Measurements from ENCODE around the gene PSMA6.
"Not testable (repeated sequence)": the region's sequence is repeated elsewhere in the genome, so short reads cannot be mapped to it uniquely, and the experiment has no call there.

The PSMA6 gene

DNA sequence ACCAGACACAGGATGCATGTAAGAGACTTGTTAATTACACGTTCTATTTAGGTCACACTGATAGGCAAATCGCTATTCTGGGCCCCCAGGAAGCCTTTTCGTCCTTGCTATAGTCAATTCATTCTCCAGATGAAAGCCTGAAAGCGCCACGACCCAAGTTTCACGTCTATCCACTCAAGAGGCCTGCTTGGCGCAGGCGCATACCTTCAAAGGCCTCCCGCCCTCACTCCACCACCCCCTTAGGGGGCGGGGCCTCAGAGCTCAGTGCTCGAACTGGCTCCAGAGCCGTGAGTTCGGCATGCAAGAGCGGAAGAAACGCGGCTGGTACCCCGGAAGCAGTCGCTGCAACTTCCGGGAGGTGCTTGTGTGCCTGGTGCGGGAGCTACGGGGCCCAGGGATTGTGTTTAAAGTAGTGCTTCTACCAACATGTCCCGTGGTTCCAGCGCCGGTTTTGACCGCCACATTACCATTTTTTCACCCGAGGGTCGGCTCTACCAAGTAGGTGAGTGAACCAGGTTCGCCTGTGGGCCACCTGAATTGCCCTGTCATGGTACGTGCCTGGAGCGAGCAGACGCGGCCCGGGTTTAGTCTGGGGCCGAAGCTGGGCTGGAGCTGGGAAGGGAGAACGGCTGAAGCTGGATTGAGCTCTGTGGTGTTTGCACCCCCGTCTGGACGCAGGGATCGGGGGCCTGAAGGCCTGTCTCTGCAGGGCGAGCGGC, at the start of gene PSMA6:
TSS of gene PSMA6 (plus strand) at position 332 of the 719 bp plus-strand sequence. CDS start at position 427, 95 bp downstream.
- DNase-seq (ENCODE audit: low read depth in 3 of 3): peak; percentile 95 to 99 (median 99)

DNA sequence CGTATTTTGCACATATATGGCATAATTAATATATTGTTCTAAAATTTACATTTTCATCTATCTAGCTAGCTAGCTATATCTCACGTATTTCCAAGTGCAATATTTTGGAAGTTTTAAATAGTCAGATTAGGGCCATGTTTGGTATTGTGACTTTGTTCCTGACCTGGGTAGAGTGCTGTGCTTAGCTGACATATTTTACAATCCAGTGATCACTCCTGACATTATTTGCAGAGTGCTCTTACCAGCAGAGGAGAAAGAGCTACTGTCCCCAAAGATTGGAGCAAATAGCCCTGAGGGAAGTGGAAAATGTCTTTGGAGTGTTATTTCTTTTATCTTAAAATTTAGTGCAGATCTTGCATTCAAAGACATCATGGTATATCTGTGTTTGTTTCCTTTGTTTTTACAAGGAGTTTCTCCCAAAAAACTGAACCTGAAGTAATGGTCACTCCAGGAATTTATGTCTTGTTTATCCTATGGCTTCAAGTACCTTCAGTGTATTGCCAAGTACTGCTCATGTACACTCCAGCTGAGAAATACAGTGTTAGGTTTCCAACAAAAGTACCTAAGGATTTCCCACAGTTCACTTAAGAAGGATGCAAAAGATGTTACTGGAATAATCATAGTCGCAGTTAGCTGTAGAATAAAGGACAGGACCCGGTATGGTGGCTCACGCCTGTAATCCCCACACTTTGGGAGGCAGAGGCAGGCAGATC, 49.4 kb upstream of the PSMA6 start:
- DNase-seq (ENCODE audit: low read depth in 3 of 3): no peak

DNA sequence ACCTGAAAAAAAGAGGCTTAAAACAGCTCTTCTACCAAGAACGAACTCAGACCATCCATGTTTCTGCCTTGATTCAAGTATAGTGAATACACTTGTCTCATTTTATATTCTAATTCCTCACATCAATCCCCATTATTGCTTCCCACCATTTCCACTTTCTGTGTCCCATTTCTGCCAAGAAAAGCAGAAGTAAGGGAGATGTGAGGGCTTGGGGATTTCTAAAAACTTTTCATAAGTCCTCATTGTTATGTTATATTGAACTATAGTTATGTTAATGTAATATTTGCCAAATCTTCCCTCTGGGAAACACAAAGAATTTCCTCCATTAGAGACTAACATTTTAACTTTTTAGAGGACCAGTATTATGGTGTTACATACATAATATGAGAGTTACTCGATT, 48.2 kb upstream of the PSMA6 start:
- no peak for DNase-seq (ENCODE audit: low read depth in 3 of 3)

DNA sequence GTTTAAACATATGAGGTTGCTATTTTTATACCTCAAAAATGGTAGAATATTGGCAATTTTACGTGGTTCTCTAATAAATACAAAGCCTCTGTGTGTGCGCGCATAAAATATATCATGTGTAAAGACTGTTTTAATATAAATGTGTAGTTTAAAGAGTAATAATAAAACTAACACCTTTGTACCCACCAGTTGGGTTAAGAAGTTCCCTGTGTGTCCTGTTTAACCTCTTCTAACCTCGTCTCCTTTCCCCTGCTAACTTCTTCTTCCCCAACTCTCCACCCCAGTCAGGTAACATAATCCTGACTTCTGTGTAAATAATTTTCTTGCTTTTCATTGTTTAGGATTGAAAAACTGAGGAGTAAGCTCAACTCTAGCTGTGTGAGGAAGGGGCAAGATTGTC, 47.6 kb upstream of the PSMA6 start:
- DNase-seq (ENCODE audit: low read depth in 3 of 3): no peak

DNA sequence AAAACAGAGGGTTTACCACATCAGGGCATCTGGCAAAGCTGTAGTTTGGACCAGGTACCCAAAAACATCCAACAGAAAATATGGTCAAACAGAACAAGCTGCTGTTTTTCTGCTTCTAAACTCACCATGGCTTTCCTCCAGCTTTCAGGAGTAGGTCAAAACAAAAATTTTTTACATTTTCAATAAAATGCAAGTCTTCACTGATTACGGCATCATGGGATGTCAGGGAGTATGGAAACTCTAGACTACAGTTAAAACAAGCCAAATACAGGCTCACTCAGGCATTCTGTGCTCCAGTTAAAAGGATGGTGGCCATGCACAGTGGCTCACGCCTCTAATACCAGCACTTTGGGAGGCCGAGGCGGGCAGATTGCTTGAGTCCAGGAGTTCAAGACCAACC, 47.1 kb upstream of the PSMA6 start:
- no peak for DNase-seq (ENCODE audit: low read depth in 3 of 3)

DNA sequence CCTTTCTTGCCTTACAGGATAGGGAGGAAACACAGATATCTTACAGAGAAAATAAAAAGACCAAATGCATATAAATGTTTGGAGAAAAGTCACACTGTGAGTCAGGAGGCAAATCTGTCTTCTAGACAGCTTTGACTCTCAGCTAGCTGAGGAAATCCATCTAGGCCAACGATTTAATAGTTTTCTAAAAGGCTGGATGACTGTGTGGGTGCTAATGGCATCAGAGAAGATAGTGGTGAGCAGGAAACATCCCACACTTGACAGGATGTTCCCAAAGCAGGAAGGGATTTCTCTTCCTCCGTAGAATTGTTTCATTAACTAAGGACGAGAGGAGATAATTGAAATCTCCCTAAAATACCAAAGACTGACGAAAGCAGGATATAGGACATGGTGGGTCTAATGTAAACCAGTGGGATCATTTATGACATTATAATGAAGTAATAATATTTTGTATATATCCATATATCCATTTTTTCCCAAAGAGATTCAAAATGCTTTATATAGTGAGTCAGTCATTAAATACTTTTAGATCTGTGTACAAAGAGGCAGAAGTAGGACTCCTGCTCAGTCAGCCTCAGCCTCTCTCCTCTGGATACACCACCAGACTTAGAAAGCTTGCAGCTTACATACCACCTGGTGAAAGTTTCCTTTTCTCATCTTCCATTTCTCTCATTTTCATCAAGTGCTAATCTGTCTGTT, 44.3 kb upstream of the PSMA6 start:
- no peak for DNase-seq (ENCODE audit: low read depth in 3 of 3)

DNA sequence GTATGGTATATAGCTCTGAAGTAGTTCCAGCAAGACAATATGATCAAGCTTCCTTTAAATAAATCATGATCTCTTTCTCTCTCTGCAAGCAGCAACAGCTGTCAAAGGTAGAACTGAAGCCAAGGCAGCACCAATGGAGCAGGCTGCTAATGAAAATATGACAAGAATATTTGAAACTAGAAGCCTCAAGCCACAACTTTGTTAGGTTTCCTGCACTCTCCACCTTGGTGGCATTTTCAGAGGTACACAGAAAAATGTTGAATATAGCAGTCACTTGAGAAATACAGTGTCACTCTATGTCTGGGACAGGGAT, 43.8 kb upstream of the PSMA6 start:
- no peak for DNase-seq (ENCODE audit: low read depth in 3 of 3)

DNA sequence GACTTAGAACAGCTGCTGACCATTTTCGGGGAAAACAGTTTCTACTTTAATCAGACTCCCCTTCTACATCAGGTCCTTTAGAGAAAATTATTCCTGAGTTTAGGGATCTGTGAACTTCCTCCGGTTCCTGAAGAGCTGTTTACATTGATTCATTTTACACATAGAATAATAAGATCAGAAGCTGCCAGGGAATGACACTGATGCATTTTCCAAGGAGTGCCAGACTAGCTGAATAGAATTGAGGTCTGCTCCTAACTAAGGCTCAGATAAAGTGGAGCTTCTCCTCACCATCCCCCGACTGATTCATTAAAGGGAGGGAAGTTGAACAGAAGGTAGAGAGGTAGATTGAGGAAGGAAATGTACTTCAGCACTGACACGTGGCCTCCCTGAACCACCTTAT, 41.9 kb upstream of the PSMA6 start:
- DNase-seq (ENCODE audit: low read depth in 3 of 3): no peak

DNA sequence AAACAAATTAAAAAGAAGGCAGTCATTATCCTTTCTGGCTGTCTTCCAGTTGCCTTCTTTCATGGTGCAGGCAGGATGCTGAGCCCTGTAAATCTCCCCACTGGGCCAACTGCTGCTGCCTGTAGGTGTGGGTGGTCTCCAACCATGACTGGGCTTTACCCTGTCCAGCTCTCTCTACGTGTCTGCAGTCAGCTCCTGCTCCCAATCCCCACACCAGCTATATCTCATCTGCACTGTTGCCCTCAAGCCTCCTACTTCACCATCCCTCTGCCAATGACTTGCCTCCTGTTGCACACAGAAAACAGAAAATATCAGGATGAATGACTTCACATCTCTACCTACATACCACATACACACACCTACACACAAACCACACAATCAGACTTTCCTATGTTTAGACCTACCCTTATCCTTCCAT, 39.7 kb upstream of the PSMA6 start:
- no peak for DNase-seq (ENCODE audit: low read depth in 3 of 3)

DNA sequence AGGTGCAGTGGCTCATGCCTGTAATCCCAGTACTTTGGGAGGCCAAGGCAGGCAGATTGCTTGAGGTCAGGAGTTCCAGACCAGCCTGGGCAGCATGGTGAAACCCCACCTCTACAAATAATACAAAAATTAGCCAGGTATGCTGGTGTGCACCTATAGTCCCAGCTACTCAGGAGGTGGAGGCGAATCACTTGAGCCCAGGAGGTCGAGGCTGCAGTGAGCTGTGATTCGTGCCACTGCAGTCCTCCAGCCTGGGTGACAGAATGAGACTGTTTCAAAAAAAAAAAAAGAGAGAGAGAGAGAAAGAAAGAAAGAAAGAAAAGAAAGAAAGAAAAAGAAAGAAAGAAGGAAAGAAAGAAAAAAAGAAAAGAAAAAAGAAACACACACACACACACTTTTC, 39.1 kb upstream of the PSMA6 start:
- not testable (repeated sequence) for DNase-seq (ENCODE audit: low read depth in 3 of 3)

DNA sequence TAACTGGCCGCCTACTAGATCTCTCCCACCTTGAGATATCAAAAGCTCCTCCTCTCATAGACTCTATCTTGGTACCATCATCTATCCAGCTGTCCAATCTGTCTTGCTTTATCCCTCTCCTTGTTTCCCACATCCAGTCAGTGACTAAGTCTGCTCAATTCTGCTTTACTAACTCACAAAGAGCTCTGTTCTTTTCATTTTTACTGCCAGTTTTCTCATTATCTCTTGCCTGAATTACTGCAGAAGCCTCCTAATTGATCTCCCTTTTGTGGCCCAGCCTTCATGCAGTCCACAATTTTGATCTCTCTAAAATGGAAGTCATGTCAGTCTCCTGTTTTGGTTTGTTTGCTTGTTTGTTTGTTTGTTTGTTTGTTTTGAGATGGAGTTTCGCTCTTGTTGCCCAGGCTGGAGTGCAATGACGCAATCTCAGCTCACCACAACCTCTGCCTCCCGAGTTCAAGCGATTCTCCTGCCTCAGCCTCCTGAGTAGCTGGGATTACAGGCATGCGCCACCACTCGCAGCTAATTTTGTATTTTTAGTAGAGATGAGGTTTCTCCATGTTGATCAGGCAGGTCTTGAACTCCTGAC, 38.1 kb upstream of the PSMA6 start:
- not testable (repeated sequence) for DNase-seq (ENCODE audit: low read depth in 3 of 3)

DNA sequence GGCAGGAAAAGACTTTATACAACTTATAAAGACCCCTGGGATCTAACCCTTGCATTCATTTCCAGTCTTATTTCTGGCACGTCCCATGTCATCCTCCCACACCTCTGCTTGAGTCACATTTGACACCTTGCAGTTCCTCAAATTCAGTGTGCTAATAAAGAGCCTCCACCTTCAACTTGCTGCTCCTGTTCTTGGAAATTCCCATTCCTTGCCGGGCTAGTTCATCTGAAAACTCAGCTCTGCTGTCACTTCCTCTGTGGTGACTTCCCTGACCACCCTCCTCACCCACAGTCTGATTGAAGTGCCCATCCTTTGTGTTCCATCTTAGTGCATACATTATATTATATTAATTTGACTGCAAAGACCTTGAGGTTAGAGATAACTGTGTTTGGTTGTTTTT, 37.4 kb upstream of the PSMA6 start:
- DNase-seq (ENCODE audit: low read depth in 3 of 3): no peak

DNA sequence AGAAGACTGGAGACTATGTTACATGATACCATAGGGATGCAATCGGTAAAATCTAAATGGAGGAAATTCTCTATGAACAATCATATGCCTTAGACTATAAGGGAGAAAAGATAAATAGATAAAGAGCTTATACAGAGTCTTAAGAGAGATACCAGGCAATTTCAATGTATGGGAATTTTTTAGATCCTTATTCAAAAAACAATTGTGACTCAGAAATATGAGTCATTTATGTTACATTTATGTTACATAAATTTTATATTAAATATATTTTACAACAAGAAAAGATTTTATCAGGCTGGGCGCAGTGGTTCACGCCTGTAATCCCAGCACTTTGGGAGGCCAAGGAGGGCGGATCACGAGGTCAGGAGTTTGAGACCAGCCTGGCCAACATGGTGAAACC, 36.5 kb upstream of the PSMA6 start:
- DNase-seq (ENCODE audit: low read depth in 3 of 3): no peak

DNA sequence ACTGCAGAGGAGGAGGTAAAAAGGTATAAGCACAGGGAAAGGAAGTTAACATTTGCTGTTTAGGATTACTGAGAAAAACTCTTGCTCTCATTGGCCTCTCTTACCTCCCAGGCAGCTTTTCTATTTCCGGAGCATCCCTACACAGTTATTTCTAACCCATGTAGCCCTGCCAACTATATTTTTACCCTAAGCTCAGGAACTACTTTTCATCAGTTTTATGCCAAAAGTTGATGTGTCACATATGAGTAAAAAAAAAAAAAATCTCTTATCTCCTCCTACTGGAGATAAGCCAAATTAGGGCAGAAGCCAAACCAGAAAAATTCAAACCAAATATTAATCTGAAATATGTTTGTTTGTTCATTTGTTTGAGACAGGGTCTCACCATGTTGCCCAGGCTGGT, 34.4 kb upstream of the PSMA6 start:
- DNase-seq (ENCODE audit: low read depth in 3 of 3): no peak

DNA sequence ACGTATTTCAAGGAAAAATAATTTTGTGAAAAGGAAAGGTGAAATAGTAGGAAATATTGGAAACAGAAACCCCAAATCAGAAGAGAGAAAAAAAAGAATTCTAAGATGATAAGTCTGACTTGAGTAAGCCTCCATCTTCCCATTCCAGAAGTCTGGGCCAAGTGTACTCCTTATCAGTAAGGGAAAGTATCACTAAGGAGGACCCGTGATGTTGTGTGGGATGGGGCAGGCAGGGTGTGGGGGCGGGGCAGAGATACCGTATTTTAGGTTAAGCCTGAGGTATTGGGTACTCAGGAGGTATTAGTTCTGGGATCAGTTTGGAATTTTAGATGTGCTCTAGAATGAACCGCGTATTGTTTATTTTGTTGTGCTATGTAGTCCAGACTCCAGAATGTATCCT, 33.8 kb upstream of the PSMA6 start:
- DNase-seq (ENCODE audit: low read depth in 3 of 3): no peak

DNA sequence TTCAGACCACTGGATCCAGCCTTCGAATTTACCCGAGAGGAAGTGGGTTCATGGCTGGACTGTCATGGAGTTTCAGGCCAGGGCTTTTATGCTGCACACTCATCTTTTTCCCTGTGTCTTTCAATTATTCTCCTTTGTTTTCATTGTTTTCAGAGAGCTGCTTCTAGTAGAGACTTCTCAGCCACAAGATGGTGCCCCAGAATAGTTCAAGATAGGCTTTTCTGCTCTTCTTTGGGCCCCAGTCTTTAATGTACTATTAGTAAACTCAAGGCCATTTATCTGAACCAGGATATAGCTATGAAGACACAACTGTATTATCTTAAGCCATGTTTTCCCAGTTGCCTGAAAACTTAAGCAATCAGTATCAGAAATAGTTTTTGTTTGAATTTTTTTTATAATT, 30.4 kb upstream of the PSMA6 start:
- DNase-seq (ENCODE audit: low read depth in 3 of 3): no peak

DNA sequence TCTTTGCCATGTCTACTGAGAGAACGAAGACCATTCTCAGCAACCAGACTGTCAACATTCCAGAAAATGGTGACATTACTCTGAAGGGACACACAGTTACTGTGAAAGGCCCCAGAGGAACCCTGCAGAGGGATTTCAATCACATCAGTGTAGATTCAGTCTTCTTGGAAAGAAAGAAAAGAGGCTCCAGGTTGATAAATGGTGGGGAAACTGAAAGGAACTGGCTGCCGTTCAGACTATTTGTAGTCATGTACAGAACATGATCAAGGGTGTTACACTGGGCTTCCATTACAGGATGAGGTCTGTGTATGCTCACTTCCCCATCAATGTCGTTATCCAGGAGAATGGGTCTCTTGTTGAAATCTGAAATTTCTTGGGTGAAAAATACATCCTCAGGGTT, 29.7 kb upstream of the PSMA6 start:
- DNase-seq (ENCODE audit: low read depth in 3 of 3): no peak

DNA sequence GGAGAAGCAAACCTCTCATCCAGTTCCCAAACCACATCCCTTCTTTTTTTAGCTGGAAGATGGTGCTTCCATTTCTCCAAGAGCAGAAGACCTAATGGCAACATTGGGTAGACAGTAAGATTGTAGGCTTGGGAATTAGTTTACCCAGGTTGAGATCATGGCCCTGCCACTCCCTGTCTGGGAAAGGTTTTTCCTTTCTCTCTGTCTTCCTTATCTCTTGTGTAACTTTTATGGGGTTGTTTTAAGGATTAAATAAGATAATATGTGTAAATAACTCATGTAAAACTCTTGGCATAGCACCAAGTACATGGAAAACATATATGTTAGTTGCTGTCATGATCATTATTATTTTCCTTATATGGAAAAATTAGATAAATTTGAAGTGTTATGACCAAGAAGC, 23.2 kb upstream of the PSMA6 start:
- no peak for DNase-seq (ENCODE audit: low read depth in 3 of 3)

DNA sequence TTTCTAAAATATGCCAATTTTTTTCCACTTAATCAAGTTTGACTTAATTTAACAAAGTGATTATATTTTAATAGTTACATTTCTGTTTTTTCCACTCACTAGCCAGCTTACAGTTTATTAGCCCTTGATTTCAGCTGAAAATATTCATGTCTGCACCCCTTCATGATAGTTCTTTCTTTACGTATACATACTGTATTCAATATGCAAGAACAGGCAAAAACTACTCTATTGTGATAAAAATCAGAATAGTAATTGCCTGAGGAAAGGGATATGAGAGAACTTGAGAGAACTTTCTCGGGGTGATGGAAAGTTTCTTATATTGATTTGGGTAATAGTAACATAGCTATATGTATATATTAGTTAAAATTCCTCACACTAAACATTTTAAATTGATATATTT, 17.4 kb upstream of the PSMA6 start:
- DNase-seq (ENCODE audit: low read depth in 3 of 3): no peak

DNA sequence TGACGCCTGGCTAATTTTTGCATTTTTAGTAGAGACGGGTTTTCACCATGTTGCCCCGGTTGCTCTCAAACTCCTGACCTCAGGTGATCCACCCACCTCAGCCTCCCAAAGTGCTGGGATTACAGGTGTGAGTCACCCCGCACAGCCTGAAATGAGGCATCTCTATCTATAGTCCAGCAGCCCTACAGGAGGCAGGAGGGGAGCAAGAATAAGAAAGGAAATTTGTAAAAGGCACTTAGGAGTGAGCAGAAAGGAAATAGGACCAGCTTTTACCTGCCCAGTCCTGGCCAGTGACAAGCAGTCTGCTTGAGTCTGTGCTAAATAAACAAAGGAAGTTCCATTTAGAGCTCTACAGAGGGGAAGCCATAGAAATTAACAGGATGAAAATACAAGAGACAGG, 15.0 kb upstream of the PSMA6 start:
- no peak for DNase-seq (ENCODE audit: low read depth in 3 of 3)

DNA sequence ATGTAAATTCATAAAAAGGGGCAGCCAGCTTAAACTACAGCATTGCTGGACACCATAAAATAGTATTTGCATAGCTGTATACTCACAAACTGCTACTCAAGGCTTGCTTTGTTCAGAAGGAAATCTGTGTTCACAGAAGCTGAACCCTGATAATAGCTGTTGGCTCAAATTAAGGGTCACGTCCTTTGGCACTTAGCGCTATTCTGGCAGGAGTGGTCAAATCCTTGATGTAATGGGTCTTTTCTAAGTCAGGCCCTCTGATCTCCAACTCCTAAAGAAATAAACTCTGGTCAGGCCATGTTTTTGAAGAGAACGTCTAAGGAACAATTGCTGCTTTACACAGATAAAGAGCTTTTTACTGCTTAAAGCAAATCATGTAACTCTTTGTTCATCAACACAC, 12.8 kb upstream of the PSMA6 start:
- no peak for DNase-seq (ENCODE audit: low read depth in 3 of 3)

DNA sequence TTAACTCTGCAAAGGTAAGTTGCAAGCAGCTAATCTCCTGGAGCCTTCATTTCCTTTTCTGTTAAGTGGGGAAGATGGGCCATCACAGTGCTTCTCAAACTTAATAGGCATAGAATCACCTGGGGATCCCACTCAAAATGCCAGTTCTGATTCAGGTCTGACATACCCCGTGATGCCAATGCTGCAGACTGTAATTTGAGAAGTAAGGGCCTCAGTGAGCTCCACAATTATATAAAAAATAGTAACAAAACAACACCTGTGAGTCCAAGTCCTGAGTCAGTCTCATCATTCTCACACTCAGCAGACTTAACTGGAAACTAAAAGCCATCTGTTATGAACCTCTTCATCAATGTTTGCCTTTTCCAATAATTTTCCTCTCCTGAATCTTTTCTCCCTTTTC, 10.8 kb upstream of the PSMA6 start:
- DNase-seq (ENCODE audit: low read depth in 3 of 3): no peak

DNA sequence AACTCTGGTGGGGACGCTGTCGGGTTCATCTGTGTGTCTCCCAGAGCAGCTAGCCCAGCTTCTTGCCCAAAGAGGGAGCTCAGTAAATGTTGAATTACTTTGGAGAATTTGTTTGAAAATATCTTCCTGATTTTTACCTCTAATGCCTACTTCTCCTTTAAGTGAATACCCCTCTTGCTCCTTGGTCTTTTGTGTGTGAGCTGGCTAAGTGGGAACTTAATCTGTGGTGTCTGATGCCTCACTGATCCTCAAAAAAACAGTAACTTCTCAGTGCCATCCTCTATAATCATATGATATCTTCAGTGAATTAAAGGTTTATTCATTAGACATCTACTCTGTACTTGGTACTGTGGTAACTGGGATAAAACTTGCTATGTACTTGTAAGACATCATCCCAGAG, 7.7 kb upstream of the PSMA6 start:
- DNase-seq (ENCODE audit: low read depth in 3 of 3): no peak
